Stimulated activated CD8-positive, alpha-beta memory T cell treated with anti-CD3 and anti-CD28 coated beads, Interleukin-7, amount 100 ng/mL, for 24 hours (primary cell): ENCODE data around the gene OCA2.

Source experiments
- DNase-seq: peaks from one replicate; pipeline ENCODE4 v3.0.0-alpha.2; 2020; ENCODE audit warnings: low read depth

Gene OCA2

DNA sequence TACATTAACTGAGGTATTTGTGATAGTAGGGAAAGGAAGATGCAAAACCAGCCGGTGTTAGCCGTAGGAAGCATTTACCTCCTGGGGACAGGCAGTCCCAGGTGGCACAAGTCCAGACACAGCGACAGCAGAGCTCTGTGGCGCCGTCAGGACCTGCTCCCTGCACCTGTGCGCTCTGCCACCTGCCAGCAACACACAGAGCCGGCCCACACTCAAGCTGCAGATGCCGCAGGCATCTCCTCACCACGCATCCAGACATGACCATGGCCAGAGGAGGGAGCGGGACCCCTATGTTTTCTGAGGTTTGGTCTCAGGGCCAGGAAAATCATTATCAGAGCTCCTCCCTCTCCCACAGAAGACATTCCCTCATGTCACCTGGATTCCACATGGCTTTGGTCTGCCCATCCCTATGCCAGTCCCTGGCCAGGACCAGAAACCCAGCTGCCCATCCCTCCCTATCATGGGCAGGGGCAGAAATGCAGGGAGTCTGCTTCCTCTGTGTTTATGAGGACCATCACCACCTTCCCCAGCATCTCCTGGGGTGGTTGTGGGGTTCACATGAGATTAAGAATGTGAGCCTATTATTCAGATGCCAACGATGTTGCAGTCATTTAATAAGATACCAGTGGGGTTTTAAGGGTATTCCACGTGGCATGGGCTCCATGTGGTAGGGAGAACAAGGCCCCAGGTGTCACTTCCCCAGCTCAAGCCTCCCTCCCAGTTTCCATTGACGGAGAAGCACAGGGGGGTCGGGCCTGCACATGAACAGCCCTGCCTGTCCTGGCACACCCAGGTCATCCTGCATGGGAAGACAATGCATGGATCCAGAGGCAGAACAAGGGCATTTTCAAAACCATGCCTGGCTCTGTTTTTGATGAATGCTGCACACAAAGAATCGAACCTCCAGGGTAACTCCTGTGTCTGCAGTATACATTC, 251.1 kb downstream of the OCA2 start:
- DNase-seq: no peak

DNA sequence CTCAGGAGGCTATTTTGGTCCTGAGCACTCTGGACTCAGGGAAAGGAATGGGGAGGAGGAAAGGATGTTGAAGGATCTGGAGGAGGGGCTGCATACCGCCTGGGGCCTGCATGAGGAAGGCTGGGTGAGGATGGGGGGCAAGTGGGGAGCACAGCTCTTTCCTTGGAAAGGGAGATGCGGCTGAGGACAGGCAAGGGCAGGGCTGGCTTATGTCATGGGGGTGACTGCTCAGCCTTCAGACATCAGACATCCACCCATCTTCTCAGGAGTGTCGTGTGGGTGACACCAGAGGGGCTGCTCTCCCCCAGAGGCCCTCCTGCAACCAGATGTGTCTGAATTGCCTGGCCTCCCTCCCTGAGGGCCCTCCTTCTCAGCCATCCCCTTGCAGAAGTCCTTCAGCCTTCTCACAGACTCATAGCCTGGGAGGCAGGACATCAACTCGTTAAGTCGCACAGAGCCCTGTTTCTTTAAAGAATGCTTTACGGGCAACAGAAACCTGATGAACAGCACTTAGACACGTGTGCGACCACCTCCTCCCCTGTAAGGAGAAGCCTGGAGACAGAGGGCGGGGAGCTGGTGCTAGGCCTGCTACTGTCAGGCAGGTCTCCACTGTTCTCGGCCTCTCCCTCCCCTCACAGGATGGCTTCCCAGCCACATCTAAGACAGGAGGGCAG, 252.3 kb downstream of the OCA2 start:
- DNase-seq: no peak

DNA sequence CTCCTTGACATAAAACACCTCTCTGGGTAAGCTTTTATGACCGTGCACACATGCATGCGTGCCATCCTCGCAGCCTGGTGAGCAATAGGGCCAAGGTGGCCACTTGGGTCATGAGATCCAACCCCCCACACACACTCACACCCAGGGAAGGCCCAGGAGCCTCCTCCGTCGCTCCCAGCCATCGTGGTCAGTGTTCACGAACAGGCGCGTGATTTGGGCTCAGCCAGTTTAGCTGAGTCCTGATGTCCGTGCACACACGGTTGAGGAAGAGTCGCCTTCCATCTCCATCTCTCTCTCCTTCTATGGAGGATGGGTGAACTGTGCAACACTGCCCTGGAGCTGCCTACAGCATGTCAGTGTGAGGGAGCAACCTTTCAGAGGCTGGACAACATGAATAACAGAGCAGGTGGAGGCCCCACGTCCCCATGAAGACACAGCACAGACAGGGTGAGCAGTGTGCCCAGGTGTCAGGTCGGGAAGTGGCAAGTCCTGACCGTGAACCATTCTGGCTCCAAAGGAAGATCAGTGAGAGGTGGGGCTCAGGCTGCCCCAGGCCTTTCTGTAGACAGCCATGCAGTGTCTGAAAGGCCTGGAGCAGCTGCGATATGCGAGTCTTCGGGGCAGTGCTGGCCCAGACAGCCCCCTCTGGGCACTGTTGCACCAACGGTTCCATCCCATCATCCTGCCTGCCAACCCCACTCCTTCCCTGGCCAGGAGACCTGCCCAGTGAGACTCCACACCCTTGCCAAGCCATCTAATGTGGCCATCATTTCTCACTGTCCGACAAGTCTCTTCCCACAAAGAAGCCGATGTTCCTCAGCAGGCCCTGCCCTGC, 253.4 kb downstream of the OCA2 start:
- no peak for DNase-seq

DNA sequence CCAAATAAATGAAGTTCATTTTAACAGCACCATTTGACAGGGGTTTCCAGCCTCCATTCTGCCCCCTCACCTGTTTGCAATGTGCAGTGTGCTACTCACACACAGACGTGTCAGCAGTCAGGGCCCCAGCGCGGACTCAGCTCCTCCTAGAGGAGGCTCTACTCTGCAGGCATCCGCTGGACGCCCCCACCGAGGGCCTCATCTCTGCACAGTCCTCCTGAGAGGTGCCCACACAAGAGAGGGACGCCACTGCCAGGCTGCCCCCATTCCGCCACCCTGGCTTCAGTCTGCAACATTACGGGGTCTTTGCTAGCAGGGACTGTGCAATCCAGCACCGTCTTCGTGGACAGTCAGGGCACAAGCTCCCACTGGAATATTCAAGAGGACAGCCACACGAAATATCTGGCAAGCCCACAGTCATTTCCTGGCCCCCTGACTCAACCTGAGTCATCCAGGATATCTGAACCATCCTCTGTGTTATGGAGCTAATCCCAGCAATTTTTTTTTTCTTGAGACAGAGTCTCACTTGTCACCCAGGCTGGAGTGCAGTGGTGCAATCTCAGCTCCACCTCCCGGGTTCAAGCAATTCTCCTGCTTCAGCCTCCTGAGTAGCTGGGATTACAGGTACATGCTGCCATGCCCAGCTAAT, 255.0 kb downstream of the OCA2 start:
- no peak for DNase-seq

GRCh38 chr15:27843146-27843545, 256.0 kb downstream of the OCA2 start:
- no peak for DNase-seq

- no peak for DNase-seq
Measured at GRCh38 chr15:27842526-27842925, 256.6 kb downstream of the OCA2 start.

DNA sequence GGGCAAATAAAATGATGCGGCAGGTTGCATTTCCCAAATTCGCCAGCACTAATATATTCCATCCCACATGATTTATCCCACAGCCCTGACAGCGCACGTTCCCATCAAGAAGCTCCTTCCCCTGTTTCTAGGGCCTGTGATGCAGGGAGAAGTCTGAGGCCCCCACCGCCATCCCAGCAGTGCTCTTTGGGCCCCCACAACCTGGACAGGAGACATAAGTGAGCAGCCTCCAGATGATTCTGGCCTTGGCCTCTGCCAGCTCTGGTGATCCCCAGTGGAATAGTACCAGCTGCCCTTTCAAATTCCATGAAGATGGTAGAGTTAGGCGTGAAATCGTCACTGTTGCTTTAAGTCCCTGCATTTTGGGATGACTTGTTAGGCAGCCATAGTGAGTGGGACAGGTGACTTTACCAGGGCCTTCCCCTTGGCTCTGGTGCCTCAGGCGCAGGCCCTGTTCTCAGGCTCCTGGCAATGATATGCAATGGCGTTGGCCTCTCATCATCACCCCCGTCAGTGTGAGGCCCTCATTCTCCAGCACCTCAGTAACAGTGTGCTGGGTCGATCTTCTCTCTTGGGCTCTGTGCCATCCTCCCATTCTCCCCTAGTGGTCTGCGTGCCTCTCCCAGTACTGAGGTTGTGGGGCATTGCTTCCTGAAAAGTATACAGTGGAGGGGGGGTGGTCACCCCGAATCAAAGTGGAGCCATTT, 263.7 kb downstream of the OCA2 start:
- DNase-seq: no peak

- DNase-seq: no peak
Measured at GRCh38 chr15:27834684-27835083, 264.4 kb downstream of the OCA2 start.

- no peak for DNase-seq
Measured at GRCh38 chr15:27833974-27834373, 265.1 kb downstream of the OCA2 start.

- DNase-seq: no peak
Measured at GRCh38 chr15:27833178-27833577, 265.9 kb downstream of the OCA2 start.

DNA sequence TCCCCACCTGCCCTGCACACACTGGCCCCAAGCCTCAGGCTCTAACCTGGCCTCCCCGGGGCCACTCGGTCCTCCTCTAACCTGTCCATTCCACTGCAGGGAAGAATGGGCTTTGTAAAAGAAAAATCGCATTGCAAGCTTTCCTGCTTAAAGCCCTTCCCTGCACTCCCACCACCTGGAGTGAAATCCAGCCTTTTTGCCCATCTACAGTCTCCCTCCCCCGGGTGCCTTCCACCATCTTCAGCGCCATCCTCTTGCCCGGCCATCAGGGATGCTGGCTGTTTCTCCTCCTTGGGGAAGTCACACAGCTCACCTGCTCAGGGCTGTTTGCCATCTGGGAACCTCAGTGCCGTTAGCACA, 266.9 kb downstream of the OCA2 start:
- DNase-seq: no peak

- DNase-seq: no peak
Measured at GRCh38 chr15:27831384-27832236, 267.5 kb downstream of the OCA2 start.

DNA sequence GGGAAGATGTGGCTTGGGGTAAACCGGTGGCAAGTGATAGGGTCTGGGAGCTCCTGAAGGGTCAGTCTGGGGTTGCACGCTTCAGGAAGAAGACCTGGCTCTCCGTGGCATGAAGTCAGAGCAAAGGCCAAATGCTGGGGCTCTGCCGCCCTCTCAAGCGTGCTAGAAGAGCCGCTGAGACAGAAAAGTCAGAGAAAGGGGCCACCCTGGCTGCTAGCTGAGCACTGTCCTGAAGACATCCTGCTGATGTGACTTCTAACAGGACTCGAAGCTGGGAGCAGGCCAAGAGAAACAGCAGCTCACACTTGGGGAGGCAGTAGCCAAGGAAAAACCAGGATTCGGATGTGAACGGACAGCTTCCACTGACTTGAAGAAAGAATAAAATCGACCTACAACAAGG, 270.4 kb downstream of the OCA2 start:
- DNase-seq: no peak

DNA sequence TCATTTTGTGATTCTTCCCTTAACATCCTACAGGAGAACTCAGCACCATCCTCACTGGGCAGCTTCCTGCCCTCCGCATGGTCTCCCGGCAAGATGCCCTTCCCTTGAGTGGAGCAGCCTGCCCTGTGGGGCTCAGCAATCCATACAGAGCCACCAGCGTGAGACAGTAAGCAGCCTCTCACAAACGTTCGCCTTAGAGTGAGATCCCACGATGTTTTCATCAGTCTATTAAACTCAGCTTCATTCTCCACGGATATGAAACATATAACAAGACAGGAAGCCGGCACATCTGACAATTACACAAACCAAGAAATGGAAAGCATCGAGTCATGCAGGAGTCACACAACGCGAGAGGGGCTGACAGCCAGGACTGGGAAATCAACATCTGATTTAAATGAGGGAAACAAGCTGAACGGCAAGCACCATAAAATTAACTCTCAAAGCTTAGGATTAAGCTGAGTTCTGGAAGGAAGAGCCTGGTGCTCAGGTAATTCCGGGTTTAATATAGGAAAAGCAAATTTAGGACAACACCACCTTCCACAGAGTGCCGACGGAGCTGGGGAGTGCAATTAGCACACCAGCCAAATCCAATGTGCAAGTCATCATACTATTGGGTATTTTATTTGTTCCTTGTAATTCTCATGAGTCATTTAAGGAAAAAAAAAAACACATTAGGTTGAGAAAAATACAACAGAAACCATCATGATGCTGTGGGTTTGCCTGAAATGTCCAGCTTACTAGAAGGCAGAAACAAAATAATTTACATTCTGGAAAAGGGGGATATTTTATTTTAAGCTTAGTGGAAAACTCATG, 272.0 kb downstream of the OCA2 start:
- no peak for DNase-seq

- no peak for DNase-seq
Measured at GRCh38 chr15:27826411-27826810, 272.7 kb downstream of the OCA2 start.

DNA sequence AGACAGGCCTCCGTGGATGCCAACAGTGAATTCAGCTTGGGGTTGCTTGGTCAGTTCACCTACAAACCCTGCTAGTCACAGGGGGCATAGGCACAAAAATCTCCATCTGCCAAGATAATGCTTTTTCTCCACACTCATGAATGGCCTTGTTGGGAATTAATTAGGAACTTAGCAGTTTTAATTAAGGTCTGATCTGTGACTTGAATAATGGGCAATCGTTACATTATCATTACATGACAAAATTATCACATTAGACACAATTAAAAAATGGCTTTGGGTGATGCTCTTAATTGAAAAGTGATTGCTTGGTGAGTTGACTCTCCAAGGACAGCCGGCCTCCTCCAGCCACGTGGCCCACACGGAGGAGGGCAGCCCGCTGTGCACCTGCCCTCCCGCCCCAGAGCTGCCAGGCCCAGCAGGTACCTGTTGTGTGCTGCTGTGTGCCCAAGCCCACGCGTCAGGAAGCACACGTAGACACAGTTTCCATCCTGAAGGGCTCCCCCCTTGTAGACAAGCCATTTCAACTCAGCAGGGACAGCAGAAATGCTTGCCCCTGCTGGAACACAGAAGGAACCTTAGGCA, 274.2 kb downstream of the OCA2 start:
- DNase-seq: no peak

DNA sequence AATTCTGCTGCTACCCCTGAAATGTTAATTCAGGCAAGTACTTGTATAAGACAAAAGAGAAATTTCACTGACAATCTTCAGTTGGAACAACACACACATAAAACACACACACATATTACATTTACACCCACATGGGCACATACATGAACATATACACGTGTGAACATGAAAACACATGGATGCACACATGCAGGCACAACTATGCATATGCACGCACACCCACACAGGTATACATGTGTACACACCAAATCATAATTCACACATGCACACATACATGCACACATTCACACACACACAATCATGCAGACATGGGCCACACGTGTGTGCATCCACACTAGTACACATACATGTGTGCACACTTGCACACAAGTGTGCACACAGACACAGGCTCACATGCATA, 277.8 kb downstream of the OCA2 start:
- no peak for DNase-seq

- DNase-seq: no peak
Measured at GRCh38 chr15:27820722-27821121, 278.4 kb downstream of the OCA2 start.

- DNase-seq: no peak
Measured at GRCh38 chr15:27820232-27820631, 278.9 kb downstream of the OCA2 start.
